T follicular helper cell (primary cell): ENCODE data around the gene FKBP1A.
"Not testable (repeated sequence)": the region's sequence is repeated elsewhere in the genome, so short reads cannot be mapped to it uniquely, and the experiment has no call there.

Experiments used
- DNase-seq: peaks from one replicate; pipeline ENCODE4 v3.0.0-alpha.2; 2020; ENCODE audit warnings: low read depth

FKBP1A gene

GRCh38 chr20:1364106-1364505, 28.7 kb downstream of the FKBP1A start:
- no peak for DNase-seq

GRCh38 chr20:1363522-1363921, 29.3 kb downstream of the FKBP1A start:
- DNase-seq = no peak

DNA sequence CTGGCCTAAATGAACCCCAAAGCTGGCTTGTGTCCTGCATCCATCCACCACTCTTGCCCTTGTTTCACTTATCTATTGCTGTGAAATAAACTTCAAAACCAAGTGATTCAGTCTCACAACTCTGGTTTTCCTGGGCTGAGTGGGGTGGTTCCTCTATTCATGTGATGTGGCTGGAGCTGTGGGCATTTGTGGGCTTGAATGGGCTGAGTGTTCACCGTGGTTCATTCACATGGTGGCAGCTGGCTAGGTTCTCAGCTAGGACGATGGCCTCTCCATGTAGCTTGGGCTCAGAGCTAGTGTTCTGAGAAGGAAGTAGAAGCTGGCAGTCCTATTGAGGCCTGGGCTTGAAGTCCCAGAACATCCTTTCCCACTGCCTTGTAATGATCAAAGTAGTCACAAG, 30.4 kb downstream of the FKBP1A start:
- DNase-seq = no peak

- DNase-seq = no peak
Observed at GRCh38 chr20:1360094-1360846, 32.6 kb downstream of the FKBP1A start.

DNA sequence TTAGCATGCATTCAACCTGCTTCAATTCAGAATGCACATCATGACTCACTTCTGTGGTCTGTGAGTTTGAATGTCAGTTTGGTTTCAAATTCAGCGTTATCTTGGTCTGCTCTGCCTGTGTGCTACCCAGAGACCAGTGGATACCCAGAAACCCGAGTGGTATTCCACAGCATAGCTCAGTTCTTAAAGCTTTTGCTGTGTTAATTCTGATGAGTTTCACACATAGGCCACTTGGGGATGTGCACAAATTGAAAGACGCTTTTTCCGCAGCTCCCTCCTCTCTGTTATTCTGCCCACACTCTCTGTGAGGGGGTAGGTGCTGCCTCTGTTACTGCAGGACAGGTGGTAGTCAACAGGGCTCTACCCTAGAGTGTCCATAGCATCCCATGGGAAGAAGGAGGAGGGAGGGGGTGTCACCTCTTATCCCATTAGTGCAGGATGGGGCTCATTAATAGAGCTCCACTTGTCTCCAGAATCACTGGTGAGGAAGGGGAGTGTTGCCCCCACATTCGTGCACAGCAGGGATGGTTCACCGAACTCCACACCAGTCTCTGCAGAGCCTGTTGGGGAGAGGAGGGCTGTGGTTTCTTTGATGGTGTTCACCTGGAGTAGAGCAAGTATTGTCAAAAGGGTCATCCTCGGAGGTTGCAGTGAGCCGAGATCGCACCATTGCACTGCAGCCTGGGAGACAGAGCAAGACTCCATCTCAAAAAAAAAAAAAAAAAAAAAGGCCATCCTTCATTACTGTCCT, 34.8 kb downstream of the FKBP1A start:
- no peak for DNase-seq

GRCh38 chr20:1353956-1354355, 38.9 kb downstream of the FKBP1A start:
- no peak for DNase-seq

DNA sequence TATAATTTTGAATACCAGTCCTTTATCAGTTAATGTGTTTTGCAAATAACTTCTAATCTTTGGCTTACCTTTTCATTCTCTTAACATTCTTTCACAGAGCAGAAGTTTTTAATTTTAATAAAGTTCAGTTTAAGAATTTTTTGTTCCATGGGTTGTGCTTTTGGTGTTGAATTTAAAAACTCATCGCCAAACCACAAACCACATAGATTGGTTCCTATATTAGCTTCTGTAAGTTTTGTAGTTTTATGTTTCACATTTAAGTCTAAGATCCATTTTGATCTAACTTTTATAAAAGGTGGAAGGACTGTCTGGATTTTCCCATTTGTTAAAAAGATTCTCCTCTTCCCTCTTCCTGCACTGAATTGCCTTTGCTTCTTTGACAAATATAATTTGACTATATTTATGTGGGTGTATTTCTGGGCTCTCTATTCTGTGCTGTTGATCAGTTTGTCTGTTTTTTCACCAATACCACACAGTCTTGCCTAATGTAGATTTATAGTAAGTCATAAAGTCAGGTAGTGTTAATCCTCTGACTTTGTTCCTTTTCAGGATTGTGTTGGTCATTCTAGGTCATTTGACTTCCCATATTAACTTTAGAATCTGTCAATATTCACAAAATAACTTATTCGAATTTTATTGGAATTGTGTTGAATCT, 46.4 kb downstream of the FKBP1A start:
- DNase-seq = no peak

DNA sequence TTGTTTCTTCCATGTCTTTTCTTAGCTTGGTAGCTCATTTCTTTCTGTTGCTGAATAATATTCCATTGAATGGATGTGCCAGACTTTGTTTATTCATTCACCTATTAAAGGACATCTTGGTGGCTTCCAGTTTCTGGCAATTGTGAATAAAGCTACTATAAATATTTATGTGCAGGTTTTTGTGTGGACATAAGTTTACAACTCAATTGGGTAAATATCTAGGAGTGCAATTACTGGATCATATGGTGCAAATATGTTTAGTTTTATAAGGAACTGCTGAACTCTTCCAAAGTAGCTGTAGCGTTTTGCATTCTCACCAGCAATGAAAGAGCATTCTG, 47.1 kb downstream of the FKBP1A start:
- no peak for DNase-seq

GRCh38 chr20:1345030-1345755, 47.7 kb downstream of the FKBP1A start:
- DNase-seq = no peak

DNA sequence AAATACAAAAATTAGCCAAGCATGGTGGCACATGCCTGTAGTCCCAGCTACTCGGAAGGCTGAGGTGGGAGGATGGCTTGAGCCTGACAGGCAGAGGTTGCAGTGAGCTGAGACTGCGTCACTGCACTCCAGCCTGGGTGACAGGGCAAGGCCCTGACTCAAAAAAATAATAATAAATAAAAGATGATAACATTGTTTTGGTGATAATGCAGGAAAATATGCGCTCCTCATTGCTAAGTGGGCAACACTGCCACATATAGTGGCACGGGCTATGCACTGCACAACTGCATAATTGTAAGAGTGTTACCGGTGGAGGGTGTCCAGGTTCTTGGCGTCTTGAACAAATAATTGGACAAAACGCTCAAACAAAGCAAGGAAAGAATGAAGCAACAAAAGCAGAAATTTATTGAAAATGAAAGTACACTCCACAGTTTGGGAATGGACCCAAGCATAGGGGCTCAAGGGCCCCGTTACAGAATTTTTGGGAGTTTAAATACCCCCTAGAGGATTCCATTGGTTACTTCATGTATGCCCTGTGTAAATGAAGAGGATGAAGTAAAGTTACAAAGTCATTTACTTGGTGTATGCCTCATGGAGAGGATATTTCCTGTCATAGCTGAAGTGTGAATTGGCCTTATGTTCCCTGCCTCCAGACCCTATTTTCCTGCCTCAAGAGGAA, 49.3 kb downstream of the FKBP1A start:
- not testable (repeated sequence) for DNase-seq

- DNase-seq = no peak
Observed at GRCh38 chr20:1341561-1342265, 51.1 kb downstream of the FKBP1A start.

DNA sequence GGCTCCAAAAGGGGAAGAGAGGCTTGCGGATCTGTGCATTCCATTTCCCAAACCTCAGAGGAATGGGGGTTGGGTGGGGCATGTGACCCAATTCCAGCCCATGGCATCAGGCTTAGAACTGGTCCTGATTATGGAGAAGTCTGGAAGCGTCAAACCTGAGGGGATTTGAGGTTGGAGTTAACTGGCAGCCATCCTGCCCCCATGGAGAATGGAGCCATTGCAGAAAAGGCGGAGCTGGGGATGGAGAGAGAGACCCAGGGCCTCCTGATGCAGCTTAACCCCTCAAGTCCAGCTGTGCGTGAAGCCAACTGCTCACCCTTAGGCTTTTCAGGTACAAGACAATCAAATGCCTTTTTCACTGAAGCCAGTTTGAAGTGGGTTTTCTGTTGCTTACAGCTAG, 54.1 kb downstream of the FKBP1A start:
- DNase-seq = no peak

- DNase-seq = no peak
Observed at GRCh38 chr20:1338096-1338495, 54.8 kb downstream of the FKBP1A start.

- DNase-seq = no peak
Observed at GRCh38 chr20:1337441-1337840, 55.4 kb downstream of the FKBP1A start.

- DNase-seq = no peak
Observed at GRCh38 chr20:1336699-1337367, 56.0 kb downstream of the FKBP1A start.

GRCh38 chr20:1335961-1336698, 56.7 kb downstream of the FKBP1A start:
- DNase-seq = no peak

DNA sequence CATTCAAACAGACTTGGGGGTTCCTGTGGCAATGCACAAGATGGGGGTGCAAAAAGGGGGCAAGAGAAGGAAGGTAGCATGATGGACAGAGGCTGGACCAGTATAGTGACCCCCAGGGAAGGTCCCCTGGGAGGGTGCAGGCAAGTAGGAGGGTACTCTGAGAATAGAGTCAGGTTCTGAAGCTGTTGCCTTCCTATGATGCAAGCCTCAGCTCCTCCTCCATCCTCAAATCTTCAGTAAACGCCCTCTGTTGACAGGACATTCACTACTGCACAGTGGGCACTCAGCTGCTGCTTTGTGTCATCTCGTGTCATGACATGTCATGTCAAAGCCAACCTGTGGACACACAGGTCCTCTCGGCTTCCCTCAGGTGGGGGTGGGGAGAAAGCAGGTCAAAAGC, 58.1 kb downstream of the FKBP1A start:
- DNase-seq = no peak

- no peak for DNase-seq
Observed at GRCh38 chr20:1334370-1334731, 58.5 kb downstream of the FKBP1A start.

DNA sequence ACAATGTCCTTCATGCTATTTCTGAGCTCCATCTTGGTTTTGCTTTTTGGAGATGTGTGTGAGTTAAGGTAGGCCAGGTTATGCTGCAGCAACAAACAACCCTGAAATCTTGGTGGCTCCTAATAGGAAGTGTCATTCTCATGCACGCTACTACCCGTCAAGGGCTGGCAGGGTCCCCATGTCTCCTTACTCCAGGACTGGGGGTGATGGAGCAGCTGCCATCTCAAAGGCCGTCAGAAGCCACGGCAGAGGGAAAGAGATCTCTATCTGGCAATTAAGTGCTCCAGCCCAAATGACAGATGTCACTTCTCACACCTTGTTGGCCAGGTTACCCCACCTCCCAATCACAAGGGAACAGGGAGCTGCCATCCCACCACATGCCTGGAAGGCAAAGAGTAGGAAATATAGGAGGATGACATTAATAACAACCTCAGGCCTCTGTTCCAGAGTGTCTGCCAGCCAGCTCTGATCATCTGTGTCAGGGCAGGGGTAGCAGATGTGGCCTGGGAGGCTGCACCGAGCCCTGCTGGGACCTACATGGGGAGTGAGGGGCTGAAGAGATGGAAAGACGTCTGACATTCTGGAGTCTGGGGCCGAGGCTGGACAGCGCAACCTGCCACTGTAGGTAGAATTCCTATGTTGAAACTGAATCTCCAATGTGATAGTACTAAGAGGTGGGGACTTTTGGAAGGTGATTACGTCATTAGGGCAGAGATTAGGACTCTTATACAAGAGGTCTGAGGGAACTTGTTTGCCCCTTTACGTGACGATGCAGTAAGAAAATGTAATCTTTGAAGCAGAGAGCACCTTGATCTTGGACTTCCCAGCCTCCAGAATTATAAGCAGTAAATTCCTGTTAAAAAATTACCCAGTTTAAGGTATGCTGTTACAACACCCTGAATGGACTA, 59.1 kb downstream of the FKBP1A start:
- DNase-seq = no peak
